Erythroblast (primary cell): ENCODE data around the gene HSPA14.

Experiments used
- GATA1 ChIP-seq: IDR thresholded peaks from 2 replicates; pipeline ENCODE4 v1.6.1; 2011; ENCODE audit warnings: low read depth, mild to moderate bottlenecking, control low read depth, low read length, moderate library complexity
- POLR2A ChIP-seq: IDR thresholded peaks from 2 replicates; pipeline ENCODE4 v1.6.1; 2011; ENCODE audit warnings: mild to moderate bottlenecking, low read length

DNA sequence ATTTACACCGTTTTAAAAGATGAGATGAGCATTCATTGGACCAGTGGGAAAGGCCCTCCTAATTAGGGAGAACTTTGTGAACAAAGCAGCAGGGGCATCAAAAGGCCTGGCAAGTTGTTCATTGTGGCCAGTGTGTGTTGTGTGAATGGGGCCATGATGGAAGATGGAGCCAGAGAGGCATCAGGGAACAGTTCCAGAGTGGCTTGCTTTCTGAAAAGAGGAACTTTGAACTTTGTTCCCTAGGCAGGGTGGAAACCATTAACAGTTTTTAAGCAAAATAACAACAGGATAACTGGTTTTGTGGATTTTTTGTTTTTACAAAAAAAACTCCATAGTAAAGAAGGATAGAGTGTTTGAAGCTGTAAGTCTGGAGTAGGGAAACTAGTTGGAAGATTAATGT is 53.0 kb downstream of the HSPA14 start:
- TF ChIP-seq POLR2A (no peak), GATA1 (no peak)
